IMR-90 (cell line): ENCODE results near the gene CACYBP. TPM values are rescaled to one million over a fixed set of nuclear protein-coding genes. Genes with fewer than 3 reads are reported as not detected.
A peak's percentile ranks its signal among the peaks of the same experiment; 100 is the strongest.

Experiments
- ATAC-seq: fragments of 200-7000 bp; cut with Tn5 transposase; 2 replicates; pipeline ENCODE4 v1.9.1; 2020; ENCODE audit warnings: low read depth, mild to moderate bottlenecking, moderate library complexity
- BruUV-seq: library from RNA; stranded (reverse); fragments of 400-500 nt; replicated peaks from 2 replicates; lab custom pipeline; 2021; lab: Mats Ljungman, UMichigan
- CTCF ChIA-PET: fragments of 300-600 bp; formaldehyde crosslinking; extraction: SDS; loops from one replicate; lab custom pipeline; 2021; ENCODE audit warnings: antibody characterized with exemption; lab: Yijun Ruan, JAX
- POLR2A ChIA-PET: fragments of 300-600 bp; sonication (Branson Sonifier 250); formaldehyde crosslinking; loops from one replicate; lab custom pipeline; 2022; ENCODE audit warnings: antibody characterized with exemption; ENCODE audit not compliant: unreplicated experiment; lab: Charles Lee
- DNase-seq: peaks from one replicate; pipeline ENCODE4 v3.0.0; 2013
- H2AFZ ChIP-seq: replicated peaks from 2 replicates; pipeline ENCODE3; 2013; ENCODE audit warnings: low read length, mild to moderate bottlenecking; ENCODE audit not compliant: poor library complexity
- H2AK5ac ChIP-seq: 2 replicates; pipeline ENCODE4 v1.6.1; 2013; ENCODE audit warnings: low read depth, low read length, inconsistent platforms
- H2AK9ac ChIP-seq: replicated peaks from 2 replicates; pipeline ENCODE3; 2013; ENCODE audit warnings: mild to moderate bottlenecking, low read depth, low read length, moderate library complexity; ENCODE audit not compliant: poor library complexity
- H2BK120ac ChIP-seq: 2 replicates; pipeline ENCODE4 v1.6.1; 2013; ENCODE audit warnings: low read depth, low read length, inconsistent platforms
- H2BK15ac ChIP-seq: 3 replicates; pipeline ENCODE4 v1.6.1; 2013; ENCODE audit warnings: low read depth, low read length, inconsistent platforms
- H2BK20ac ChIP-seq: 2 replicates; pipeline ENCODE4 v1.6.1; 2013; ENCODE audit warnings: low read depth, mild to moderate bottlenecking, inconsistent platforms, low read length, moderate library complexity
- H2BK5ac ChIP-seq: 2 replicates; pipeline ENCODE4 v1.6.1; 2013; ENCODE audit warnings: mild to moderate bottlenecking, low read depth, low read length, inconsistent platforms; ENCODE audit not compliant: poor library complexity, severe bottlenecking
- H3K14ac ChIP-seq: replicated peaks from 2 replicates; pipeline ENCODE4 v1.6.1; 2013; ENCODE audit warnings: low read depth, low read length, inconsistent platforms
- H3K18ac ChIP-seq: 2 replicates; pipeline ENCODE4 v1.6.1; 2013; ENCODE audit warnings: low read depth, low read length, control low read depth
- H3K23ac ChIP-seq: 2 replicates; pipeline ENCODE4 v1.6.1; 2013; ENCODE audit warnings: low read depth, low read length, inconsistent platforms
- H3K27ac ChIP-seq: 2 replicates; pipeline ENCODE4 v1.5.1; 2013; ENCODE audit warnings: mild to moderate bottlenecking, control low read depth, low read length; ENCODE audit not compliant: insufficient read depth
- H3K27me3 ChIP-seq: 2 replicates; pipeline ENCODE4 v1.6.1; 2013; ENCODE audit warnings: low read length; ENCODE audit not compliant: control insufficient read depth, insufficient read depth
- H3K36me3 ChIP-seq: 2 replicates; pipeline ENCODE4 v1.6.1; 2013; ENCODE audit warnings: low read length, mixed read lengths; ENCODE audit not compliant: control insufficient read depth, insufficient read depth
- H3K4ac ChIP-seq: 2 replicates; pipeline ENCODE4 v1.6.1; 2013; ENCODE audit warnings: low read depth, low read length, inconsistent platforms
- H3K4me1 ChIP-seq: 2 replicates; pipeline ENCODE4 v1.6.1; 2013; ENCODE audit warnings: low read length, mixed read lengths; ENCODE audit not compliant: control insufficient read depth, insufficient read depth
- H3K4me2 ChIP-seq: 2 replicates; pipeline ENCODE4 v1.6.1; 2013; ENCODE audit warnings: low read depth, mild to moderate bottlenecking, control low read depth, low read length, moderate library complexity
- H3K4me3 ChIP-seq: 2 replicates; pipeline ENCODE4 v1.5.1; 2013; ENCODE audit warnings: low read depth, mild to moderate bottlenecking, control low read depth, low read length, moderate library complexity; ENCODE audit not compliant: insufficient read depth
- H3K56ac ChIP-seq: 2 replicates; pipeline ENCODE4 v1.6.1; 2013; ENCODE audit warnings: low read length, inconsistent platforms; ENCODE audit not compliant: insufficient read depth; ENCODE audit errors: extremely low read depth
- H3K79me1 ChIP-seq, 2 experiments: 2 replicates each; pipeline ENCODE4 v1.6.1; 2013; ENCODE audit warnings: low read length in 2 of 2, inconsistent platforms in 1 of 2, low read depth in 1 of 2
- H3K9ac ChIP-seq: 2 replicates; pipeline ENCODE4 v1.6.1; 2013; ENCODE audit warnings: low read depth, low read length, control low read depth
- H3K9me1 ChIP-seq: 2 replicates; pipeline ENCODE4 v1.6.1; 2013; ENCODE audit warnings: low read length, inconsistent platforms; ENCODE audit not compliant: insufficient read depth
- H3K9me3 ChIP-seq: 2 replicates; pipeline ENCODE4 v1.6.1; 2013; ENCODE audit warnings: low read length; ENCODE audit not compliant: control insufficient read depth, insufficient read depth
- H4K20me1 ChIP-seq: 2 replicates; pipeline ENCODE4 v1.6.1; 2013; ENCODE audit warnings: low read length, inconsistent platforms; ENCODE audit not compliant: insufficient read depth
- H4K5ac ChIP-seq: 2 replicates; pipeline ENCODE4 v1.6.1; 2013; ENCODE audit warnings: mild to moderate bottlenecking, low read depth, low read length, control low read depth
- H4K8ac ChIP-seq, 2 experiments: 2 replicates each; pipeline ENCODE4 v1.6.1; 2013; ENCODE audit warnings: low read depth in 2 of 2, low read length in 2 of 2, control low read depth in 1 of 2, inconsistent platforms in 1 of 2
- H4K91ac ChIP-seq: 2 replicates; pipeline ENCODE4 v1.6.1; 2013; ENCODE audit warnings: low read depth, low read length, inconsistent platforms; ENCODE audit not compliant: insufficient read depth
- BHLHE40 ChIP-seq: fragments of 150-350 bp; IDR thresholded peaks from 2 replicates; pipeline ENCODE4 v1.6.1; 2016; ENCODE audit warnings: mild to moderate bottlenecking, low read depth, low read length
- CEBPB ChIP-seq: IDR thresholded peaks from 2 replicates; pipeline ENCODE4 v1.6.1; 2012; ENCODE audit warnings: low read depth, low read length, improper control_type of control experiment
- CHD1 ChIP-seq: IDR thresholded peaks from 2 replicates; pipeline ENCODE4 v1.6.1; 2012; ENCODE audit warnings: low read depth, low read length, improper control_type of control experiment
- CTCF ChIP-seq: conservative IDR thresholded peaks from 2 replicates; pipeline ENCODE4 v1.5.1; 2012; ENCODE audit warnings: mild to moderate bottlenecking, low read depth, low read length, improper control_type of control experiment
- ELK1 ChIP-seq: fragments of 150-350 bp; IDR thresholded peaks from 2 replicates; pipeline ENCODE4 v1.6.1; 2016; ENCODE audit warnings: low read depth, mild to moderate bottlenecking, low read length, moderate library complexity, borderline replicate concordance
- FOS ChIP-seq: fragments of 150-350 bp; IDR thresholded peaks from 2 replicates; pipeline ENCODE4 v1.6.1; 2016; ENCODE audit warnings: low read depth, low read length
- MAFK ChIP-seq: IDR thresholded peaks from 2 replicates; pipeline ENCODE4 v1.6.1; 2012; ENCODE audit warnings: low read depth, low read length, improper control_type of control experiment
- MAZ ChIP-seq: IDR thresholded peaks from 2 replicates; pipeline ENCODE4 v1.6.1; 2012; ENCODE audit warnings: low read depth, mild to moderate bottlenecking, low read length, improper control_type of control experiment, moderate library complexity, borderline replicate concordance
- MXI1 ChIP-seq: IDR thresholded peaks from 2 replicates; pipeline ENCODE4 v1.6.1; 2012; ENCODE audit warnings: low read depth, mild to moderate bottlenecking, low read length, moderate library complexity, borderline replicate concordance
- NFE2L2 ChIP-seq: fragments of 150-350 bp; IDR thresholded peaks from 2 replicates; pipeline ENCODE4 v1.6.1; 2016; ENCODE audit warnings: low read depth, mild to moderate bottlenecking, low read length
- POLR2A ChIP-seq: IDR thresholded peaks from 2 replicates; pipeline ENCODE4 v1.6.1; 2012; ENCODE audit warnings: mild to moderate bottlenecking, low read depth, low read length
- RAD21 ChIP-seq: IDR thresholded peaks from 2 replicates; pipeline ENCODE4 v1.6.1; 2012; ENCODE audit warnings: low read length, improper control_type of control experiment
- RCOR1 ChIP-seq: IDR thresholded peaks from 2 replicates; pipeline ENCODE4 v1.6.1; 2012; ENCODE audit warnings: mild to moderate bottlenecking, low read length, improper control_type of control experiment; ENCODE audit not compliant: insufficient replicate concordance
- RFX5 ChIP-seq: IDR thresholded peaks from 2 replicates; pipeline ENCODE4 v1.8.0; 2012; ENCODE audit warnings: low read depth, mild to moderate bottlenecking, low read length, moderate library complexity
- SMC3 ChIP-seq: fragments of 150-350 bp; IDR thresholded peaks from 2 replicates; pipeline ENCODE4 v1.6.1; 2016; ENCODE audit warnings: low read depth, mild to moderate bottlenecking, antibody characterized with exemption, low read length, moderate library complexity
- USF2 ChIP-seq: fragments of 150-350 bp; IDR thresholded peaks from 2 replicates; pipeline ENCODE4 v1.6.1; 2017; ENCODE audit warnings: mild to moderate bottlenecking, antibody characterized with exemption, low read length, low read depth
- WGBS, 2 experiments: methylation state at CpG; one replicate each; pipeline versions ENCODE4 v1.1.5 to v1.1.7; 2013; ENCODE audit warnings: missing lambda C conversion rate in 2 of 2; ENCODE audit not compliant: insufficient read length in 1 of 2; ENCODE audit errors: extremely low coverage in 2 of 2; 5-methylcytosine and 5-hydroxymethylcytosine counted together
- dilution Hi-C: fragments of 300-500 bp; cut with HindIII; formaldehyde crosslinking; loops from one replicate; pipeline ENCODE4 v1.14.3; 2018; ENCODE audit warnings: low sequenced_read_pairs; ENCODE audit not compliant: unreplicated experiment
- in situ Hi-C: fragments of 300-500 bp; cut with MboI; formaldehyde crosslinking; loops from 3 replicates; pipeline ENCODE4 v1.14.3; 2019; ENCODE audit warnings: low sequenced_read_pairs, inconsistent platforms, mixed read lengths
- intact Hi-C: fragments of 100-400 bp; cut with micrococcal nuclease; formaldehyde crosslinking; loops from 2 replicates; pipeline ENCODE4 v1.10.0; 2022
- polyA plus RNA-seq, 3 experiments: library from polyadenylated mRNA; depleted of rRNA; stranded (reverse); fragments of >200 nt; gene quantifications; 2 replicates each; pipeline ENCODE4 v1.2.3, GENCODE V29; 2012; ENCODE audit warnings: low replicate concordance in 1 of 3
- total RNA-seq: library from RNA; depleted of rRNA; stranded (reverse); fragments of >200 nt; gene quantifications from 2 replicates; pipeline ENCODE4 v1.2.3, GENCODE V29; 2012

Gene CACYBP
- total and polyA plus RNA-seq, 2 of the 4 experiments (the other 2 are of a cell fraction), result 61.8 to 62.8 TPM

- Histone ChIP-seq H2BK5ac (no peak overlapping the region), H4K5ac (no peak overlapping the region), H4K8ac (peak overlapping the region in 1 of 2 experiments; percentile 3; a peak in 1 of 4 replicates), H3K56ac (no peak overlapping the region), H3K4me2 (no peak overlapping the region), H3K4me1 (peaks cover 11% of the 10 kb centered on the region), H2AK5ac (no peak overlapping the region), H3K9ac (no peak overlapping the region), H2BK20ac (no peak overlapping the region), H3K79me1 (peaks cover 17 to 18% of the 10 kb centered on the region in 2 experiments), H3K9me3 (no peaks in the 10 kb centered on the region), H3K36me3 (peaks cover 35% of the 10 kb centered on the region), H2BK120ac (no peak overlapping the region), H3K4ac (no peak overlapping the region), H4K20me1 (no peaks in the 10 kb centered on the region), H3K14ac (no peak overlapping the region), H3K23ac (no peak overlapping the region), H2AK9ac (no peak overlapping the region), H3K27me3 (no peaks in the 10 kb centered on the region), H3K27ac (no peak overlapping the region), H3K4me3 (no peak overlapping the region), H3K18ac (no peak overlapping the region), H4K91ac (no peak overlapping the region), H2BK15ac (no peak overlapping the region), H2AFZ (no peak overlapping the region), H3K9me1 (0 out of 2 replicates have a peak, but pooled peaks cover 6% of the 10 kb centered on the region)
- no CpG with 5 or more reads among the region's 1 CpG for WGBS, 2 experiments
- in situ Hi-C loops (no loop called here), dilution Hi-C loops (no loop called here), intact Hi-C loops (no loop called here)
- ChIA-PET POLR2A (no interaction called here), CTCF (no interaction called here)
- DNase-seq (no peak), ATAC-seq (no peak)
- TF ChIP-seq BHLHE40 (no peak), NFE2L2 (no peak), MAFK (no peak), RAD21 (no peak), CEBPB (no peak), POLR2A (no peak), MAZ (no peak), ELK1 (no peak), MXI1 (no peak), USF2 (no peak), FOS (no peak), RCOR1 (no peak), CHD1 (no peak), RFX5 (no peak), CTCF (no peak), SMC3 (no peak)
- BruUV-seq, result no TSS peak
Observed at GRCh38 chr1:175013445-175013844, 13.7 kb downstream of the CACYBP start.
